Muscle layer of duodenum (tissue), 2 donors: Measurements from ENCODE around the gene SLC66A2.

ENCODE experiments used
- H3K27ac ChIP-seq: one replicate; pipeline ENCODE4 v1.7.0; 2013; ENCODE audit warnings: mild to moderate bottlenecking, low read length
- H3K27me3 ChIP-seq: one replicate; pipeline ENCODE4 v1.7.0; 2013; ENCODE audit warnings: low read depth, mild to moderate bottlenecking, control low read depth, low read length
- H3K36me3 ChIP-seq, 2 donors: one replicate each; pipeline ENCODE4 v1.7.0; 2013; ENCODE audit warnings: low read length in 2 of 2, control low read depth in 1 of 2, mild to moderate bottlenecking in 1 of 2; ENCODE audit not compliant: insufficient read depth in 2 of 2, control insufficient read depth in 1 of 2
- H3K4me1 ChIP-seq, 2 donors: one replicate each; pipeline ENCODE4 v1.7.0; 2013; ENCODE audit warnings: low read length in 2 of 2, mild to moderate bottlenecking in 2 of 2, control low read depth in 1 of 2, moderate library complexity in 1 of 2; ENCODE audit not compliant: insufficient read depth in 2 of 2, control insufficient read depth in 1 of 2
- H3K4me3 ChIP-seq, 2 donors: one replicate each; pipeline ENCODE4 v1.7.0; 2013; ENCODE audit warnings: low read length in 2 of 2, low read depth in 1 of 2, mild to moderate bottlenecking in 1 of 2
- H3K9me3 ChIP-seq, 2 donors: one replicate each; pipeline ENCODE4 v1.7.0; 2013; ENCODE audit warnings: low read length in 2 of 2, control low read depth in 1 of 2, mild to moderate bottlenecking in 1 of 2; ENCODE audit not compliant: control insufficient read depth in 1 of 2
- donor health status: healthy.

SLC66A2 gene

GRCh38 chr18:79983253-79983652, 31.8 kb upstream of the SLC66A2 start:
- Histone ChIP-seq H3K4me1 (peaks cover 9 to 15% of the 10 kb centered on the region in 2 donors), H3K27ac (no peak overlapping the region), H3K36me3 (peaks cover 0 to 4% of the 10 kb centered on the region in 2 donors), H3K9me3 (no peaks in the 10 kb centered on the region), H3K27me3 (no peaks in the 10 kb centered on the region), H3K4me3 (no peak overlapping the region)

- peaks cover 0 to 4% of the 10 kb centered on the region in 2 donors for H3K36me3 ChIP-seq
- peaks cover 9 to 15% of the 10 kb centered on the region in 2 donors for H3K4me1 ChIP-seq
- no peaks in the 10 kb centered on the region for H3K9me3 ChIP-seq
- no peaks in the 10 kb centered on the region for H3K27me3 ChIP-seq
- no peak overlapping the region for H3K4me3 ChIP-seq
- H3K27ac ChIP-seq: no peak overlapping the region
Measured at GRCh38 chr18:79982736-79983135, 31.3 kb upstream of the SLC66A2 start.

GRCh38 chr18:79980585-79980984, 29.1 kb upstream of the SLC66A2 start:
- Histone ChIP-seq H3K36me3 (peaks cover 5% of the 10 kb centered on the region in 2 donors), H3K4me3 (no peak overlapping the region), H3K4me1 (no peaks in the 10 kb centered on the region), H3K27ac (no peak overlapping the region), H3K27me3 (no peaks in the 10 kb centered on the region), H3K9me3 (no peaks in the 10 kb centered on the region)

DNA sequence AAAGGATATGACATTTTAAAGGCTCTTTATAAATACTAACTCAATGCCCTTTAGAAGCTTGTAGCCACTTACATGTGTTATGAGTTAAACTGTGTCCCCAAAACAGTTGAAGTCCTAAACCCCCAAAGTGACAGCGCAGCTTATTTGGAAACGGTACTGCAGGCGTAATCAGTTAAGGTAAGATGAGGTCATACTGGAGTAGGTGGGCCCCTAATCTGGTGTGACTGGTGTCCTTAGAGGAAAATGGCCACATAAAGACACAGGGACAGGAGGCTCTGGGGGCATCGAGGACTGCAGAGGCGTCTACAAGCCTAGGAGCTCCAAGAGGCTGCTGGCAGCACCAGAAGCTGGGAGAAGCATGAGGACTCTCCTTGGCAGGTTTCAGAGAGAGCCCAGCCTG, 28.4 kb upstream of the SLC66A2 start:
- Histone ChIP-seq H3K9me3 (no peaks in the 10 kb centered on the region), H3K4me3 (no peak overlapping the region), H3K27me3 (no peaks in the 10 kb centered on the region), H3K27ac (no peak overlapping the region), H3K4me1 (no peaks in the 10 kb centered on the region), H3K36me3 (peaks cover 5 to 9% of the 10 kb centered on the region in 2 donors)

- peaks cover 5 to 30% of the 10 kb centered on the region in 2 donors for H3K36me3 ChIP-seq
- H3K4me3 ChIP-seq: no peak overlapping the region
- no peaks in the 10 kb centered on the region for H3K4me1 ChIP-seq
- no peaks in the 10 kb centered on the region for H3K9me3 ChIP-seq
- no peak overlapping the region for H3K27ac ChIP-seq
- H3K27me3 ChIP-seq: no peaks in the 10 kb centered on the region
Measured at GRCh38 chr18:79975985-79976680, 24.7 kb upstream of the SLC66A2 start.

- no peaks in the 10 kb centered on the region for H3K9me3 ChIP-seq
- H3K36me3 ChIP-seq: peaks cover 11 to 40% of the 10 kb centered on the region in 2 donors
- no peaks in the 10 kb centered on the region for H3K27me3 ChIP-seq
- H3K27ac ChIP-seq: no peak overlapping the region
- no peaks in the 10 kb centered on the region for H3K4me1 ChIP-seq
- no peak overlapping the region for H3K4me3 ChIP-seq
Measured at GRCh38 chr18:79975043-79975442, 23.6 kb upstream of the SLC66A2 start.

- H3K4me3 ChIP-seq: no peak overlapping the region
- no peaks in the 10 kb centered on the region for H3K4me1 ChIP-seq
- no peak overlapping the region for H3K27ac ChIP-seq
- no peaks in the 10 kb centered on the region for H3K27me3 ChIP-seq
- H3K9me3 ChIP-seq: no peaks in the 10 kb centered on the region
- H3K36me3 ChIP-seq: peaks cover 11 to 41% of the 10 kb centered on the region in 2 donors
Measured at GRCh38 chr18:79974025-79974654, 22.7 kb upstream of the SLC66A2 start.

DNA sequence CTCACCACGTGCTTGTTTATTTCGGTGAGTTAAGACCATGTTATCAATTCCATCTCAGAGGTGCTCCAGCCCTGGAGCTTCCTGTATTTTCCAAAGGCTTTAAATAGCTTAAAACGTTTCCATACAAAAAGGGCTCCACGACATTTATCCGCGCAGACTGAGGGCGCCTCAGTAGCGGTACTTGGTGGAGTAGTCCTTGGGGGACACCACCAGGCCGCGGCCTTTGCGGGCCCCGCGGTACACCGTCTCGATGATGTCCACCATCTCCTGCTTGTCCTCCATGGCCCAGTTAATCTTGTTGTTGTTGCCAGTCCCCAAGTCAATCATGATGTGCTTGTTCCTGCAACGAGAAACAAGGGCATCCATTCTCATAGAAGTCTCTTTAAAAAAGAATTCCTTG, 22.1 kb upstream of the SLC66A2 start:
- Histone ChIP-seq H3K27ac (no peak overlapping the region), H3K4me1 (no peaks in the 10 kb centered on the region), H3K36me3 (peaks cover 11 to 41% of the 10 kb centered on the region in 2 donors), H3K27me3 (no peaks in the 10 kb centered on the region), H3K9me3 (no peaks in the 10 kb centered on the region), H3K4me3 (no peak overlapping the region)

DNA sequence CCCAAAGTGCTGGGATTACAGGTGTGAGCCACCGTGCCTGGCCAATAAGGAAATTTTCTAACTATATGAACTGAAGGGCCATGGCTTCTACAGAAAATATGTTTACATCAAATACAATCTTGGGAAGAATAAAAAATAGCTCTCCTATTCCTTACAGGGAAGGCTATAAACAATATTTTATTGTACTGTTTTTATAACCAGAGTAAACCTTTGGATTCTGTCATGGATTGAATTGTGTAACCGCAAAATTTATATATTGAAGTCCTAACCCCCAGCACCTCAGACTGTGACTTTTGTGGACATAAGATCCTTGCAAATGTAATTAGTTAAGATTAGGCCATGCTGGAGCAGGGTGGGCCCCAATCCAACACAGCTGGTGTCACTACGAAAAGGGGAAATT, 21.3 kb upstream of the SLC66A2 start:
- no peak overlapping the region for H3K27ac ChIP-seq
- H3K36me3 ChIP-seq: peaks cover 11 to 41% of the 10 kb centered on the region in 2 donors
- H3K4me3 ChIP-seq: no peak overlapping the region
- H3K4me1 ChIP-seq: no peaks in the 10 kb centered on the region
- H3K9me3 ChIP-seq: no peaks in the 10 kb centered on the region
- no peaks in the 10 kb centered on the region for H3K27me3 ChIP-seq

- H3K27ac ChIP-seq: no peak overlapping the region
Measured at GRCh38 chr18:79971986-79972385, 20.5 kb upstream of the SLC66A2 start.

GRCh38 chr18:79971211-79971952, 19.9 kb upstream of the SLC66A2 start:
- Histone ChIP-seq H3K27me3 (no peaks in the 10 kb centered on the region), H3K4me3 (no peak overlapping the region), H3K36me3 (peaks cover 8 to 41% of the 10 kb centered on the region in 2 donors), H3K9me3 (no peaks in the 10 kb centered on the region), H3K27ac (no peak overlapping the region), H3K4me1 (no peaks in the 10 kb centered on the region)

More at GRCh38 chr18:79971986-79972385, 20.5 kb upstream of the SLC66A2 start:
- Histone ChIP-seq H3K36me3 (peaks cover 11 to 41% of the 10 kb centered on the region in 2 donors), H3K4me3 (no peak overlapping the region), H3K27me3 (no peaks in the 10 kb centered on the region), H3K9me3 (no peaks in the 10 kb centered on the region), H3K4me1 (no peaks in the 10 kb centered on the region)
